HG03575 (cell line): ENCODE data around the gene ZNF296.

Source experiments
- ATAC-seq: cut with Tn5 transposase; IDR thresholded peaks from one replicate; pipeline ENCODE4 v1.9.1; 2021; ENCODE audit not compliant: unreplicated experiment, insufficient number of reproducible peaks, low FRiP score; ENCODE audit errors: extremely low read depth

Gene ZNF296

DNA sequence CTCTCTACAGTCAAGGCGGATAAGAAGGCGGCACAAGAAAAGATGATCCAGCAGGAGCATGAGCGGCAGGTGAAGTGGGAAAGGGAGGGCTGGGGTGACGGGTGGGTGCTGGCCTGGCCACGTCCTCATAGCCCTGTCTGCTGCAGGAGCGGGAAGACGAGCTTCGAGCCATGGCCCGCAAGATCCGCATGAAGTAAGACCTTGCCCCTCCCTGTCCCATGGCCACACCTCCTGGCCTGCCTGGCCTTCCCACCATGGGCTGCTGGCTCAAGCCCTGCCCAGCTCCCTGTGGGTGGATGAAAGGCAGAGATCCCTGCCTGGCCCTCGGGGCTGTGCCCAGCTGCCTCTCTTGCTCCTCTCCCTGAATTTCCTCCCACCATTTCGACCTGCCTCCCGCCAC, 7.2 kb downstream of the ZNF296 start:
- no peak for ATAC-seq

DNA sequence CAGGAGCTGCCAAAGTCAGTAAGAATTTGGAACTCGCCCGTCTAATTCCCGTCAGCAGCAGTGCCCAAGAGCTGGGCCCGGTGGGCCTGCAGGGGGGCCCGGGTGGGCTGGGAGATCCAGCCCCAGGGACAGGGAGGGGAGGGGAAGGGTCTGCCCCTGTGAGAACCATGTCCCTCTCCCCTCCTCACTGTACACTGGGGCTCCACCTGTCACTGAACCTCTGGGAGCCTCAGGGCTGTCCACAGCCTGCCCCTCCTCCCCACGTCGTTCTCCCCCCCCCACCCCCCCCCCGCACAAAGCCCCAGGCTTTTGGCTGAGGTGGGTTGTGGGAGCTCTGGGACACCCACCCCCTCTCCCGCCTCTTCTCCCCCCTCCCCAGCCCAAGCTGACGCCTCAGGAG, 8.2 kb downstream of the ZNF296 start:
- ATAC-seq = no peak

DNA sequence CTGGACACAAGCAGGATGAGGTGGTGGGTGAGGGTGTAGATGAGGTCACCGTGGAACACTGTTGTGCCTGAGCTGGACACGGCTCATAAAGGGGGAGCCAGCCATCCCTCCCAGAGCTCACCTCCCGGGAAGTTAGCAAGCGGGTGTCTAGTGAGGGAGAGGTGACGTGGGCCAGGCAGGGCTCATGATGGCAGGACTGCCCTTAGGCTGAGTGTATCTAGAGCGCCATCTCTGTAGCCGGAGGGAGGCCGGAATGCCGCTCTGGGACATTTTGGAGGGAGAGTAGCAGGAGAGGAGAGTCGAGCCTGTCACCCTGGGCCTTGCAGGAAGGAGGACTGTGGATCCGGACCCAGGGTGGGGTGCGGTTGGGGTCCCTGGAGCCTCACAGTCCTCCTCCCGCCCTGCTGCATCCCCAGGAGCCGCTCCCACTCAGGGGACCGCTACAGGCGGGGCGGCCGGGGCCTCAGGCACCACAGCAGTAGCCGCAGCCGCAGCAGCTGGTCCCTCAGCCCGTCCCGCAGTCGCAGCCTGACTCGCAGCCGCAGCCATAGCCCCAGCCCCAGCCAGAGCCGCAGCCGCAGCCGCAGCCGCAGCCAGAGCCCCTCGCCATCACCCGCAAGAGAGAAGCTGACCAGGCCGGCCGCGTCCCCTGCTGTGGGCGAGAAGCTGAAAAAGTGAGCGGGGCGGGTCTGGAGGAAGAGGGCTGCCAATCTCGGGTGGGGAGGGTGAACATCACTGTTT, 9.2 kb downstream of the ZNF296 start:
- ATAC-seq = no peak

DNA sequence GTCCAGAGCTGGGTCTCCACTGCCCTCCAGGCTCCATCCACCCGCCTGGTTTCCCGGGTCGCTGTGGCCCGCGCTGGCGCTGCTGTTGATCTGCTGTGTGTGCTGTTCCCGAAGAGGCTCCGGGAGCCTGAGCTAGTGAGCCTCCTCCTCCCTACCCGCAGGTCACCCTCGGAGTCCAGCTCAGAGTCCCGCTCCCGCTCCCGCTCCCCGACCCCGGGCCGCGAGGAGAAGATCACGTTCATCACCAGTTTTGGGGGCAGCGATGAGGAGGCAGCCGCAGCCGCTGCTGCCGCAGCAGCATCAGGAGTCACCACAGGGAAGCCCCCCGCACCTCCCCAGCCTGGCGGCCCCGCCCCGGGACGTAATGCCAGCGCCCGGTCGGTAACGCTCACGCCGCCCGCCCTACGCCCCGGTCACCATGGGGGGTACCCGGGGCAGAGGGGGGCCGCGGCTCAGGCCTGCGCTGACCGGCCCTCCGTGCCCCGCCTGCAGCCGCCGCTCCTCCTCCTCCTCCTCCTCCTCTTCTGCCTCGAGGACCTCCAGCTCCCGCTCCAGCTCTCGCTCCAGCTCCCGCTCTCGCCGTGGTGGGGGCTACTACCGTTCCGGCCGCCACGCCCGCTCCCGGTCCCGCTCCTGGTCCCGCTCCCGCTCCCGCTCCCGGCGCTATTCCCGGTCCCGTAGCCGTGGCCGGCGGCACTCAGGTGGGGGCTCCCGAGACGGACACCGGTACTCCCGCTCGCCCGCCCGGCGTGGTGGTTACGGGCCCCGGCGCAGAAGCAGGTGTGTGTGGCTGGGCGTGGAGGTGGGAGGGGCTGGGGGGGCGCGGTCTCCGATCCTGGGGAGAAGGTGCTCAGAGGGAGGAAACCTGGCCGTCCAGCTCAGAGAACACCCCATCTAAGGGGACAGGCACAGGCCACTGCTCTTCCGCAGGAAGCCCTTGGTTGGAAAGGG, 12.2 kb downstream of the ZNF296 start:
- ATAC-seq = no peak

DNA sequence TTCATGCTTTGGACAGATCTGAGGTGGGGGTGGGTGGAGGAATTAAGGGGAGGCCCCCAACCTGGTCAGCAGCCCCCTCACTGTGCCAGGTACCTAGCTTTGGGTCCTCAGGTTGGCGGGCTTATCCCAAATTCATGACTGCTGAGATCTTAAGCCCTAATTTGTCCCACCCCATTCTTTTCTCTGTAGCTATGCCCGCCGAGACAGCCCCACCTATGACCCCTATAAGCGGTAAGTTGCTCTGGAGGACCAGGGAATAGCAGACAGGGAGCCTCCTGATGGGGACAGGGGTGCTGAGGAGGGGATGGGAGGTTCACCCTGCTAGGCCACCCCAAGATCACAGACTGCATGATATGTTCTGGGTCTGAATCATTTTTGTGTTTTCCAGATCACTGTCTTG, 14.3 kb downstream of the ZNF296 start:
- no peak for ATAC-seq

DNA sequence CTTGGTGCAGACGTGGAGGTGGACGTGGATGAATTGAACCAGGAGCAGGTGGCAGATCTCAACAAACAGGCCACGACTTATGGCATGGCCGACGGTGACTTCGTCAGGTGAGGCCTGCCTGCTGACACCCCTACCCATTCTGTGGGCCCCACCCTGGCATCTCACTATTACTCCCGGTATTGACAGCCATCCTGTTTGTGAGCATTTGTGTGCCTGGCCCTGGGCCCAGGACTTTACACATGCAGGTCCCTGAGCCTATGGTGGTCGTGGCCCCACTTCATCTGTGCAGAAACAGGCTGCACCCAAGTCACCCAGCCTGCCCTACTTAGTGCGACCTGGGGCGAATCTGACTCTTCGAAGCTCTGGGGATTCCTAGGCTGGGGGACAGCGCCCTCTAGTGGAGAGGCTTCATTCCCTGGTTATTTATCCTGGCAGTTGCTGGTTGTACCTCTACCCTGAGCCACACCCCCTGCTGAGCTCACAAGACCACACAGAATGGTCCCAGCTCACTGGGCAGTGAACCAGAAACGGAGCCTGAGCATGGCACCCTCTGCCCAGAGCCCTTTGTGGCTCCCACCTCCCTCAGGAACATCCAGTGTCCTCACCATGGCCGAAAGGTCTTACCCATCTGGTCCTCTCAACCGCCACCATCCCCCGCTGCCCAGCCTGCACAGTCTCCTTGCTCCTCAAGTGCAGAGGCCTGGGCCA, 16.9 kb downstream of the ZNF296 start:
- ATAC-seq = no peak

DNA sequence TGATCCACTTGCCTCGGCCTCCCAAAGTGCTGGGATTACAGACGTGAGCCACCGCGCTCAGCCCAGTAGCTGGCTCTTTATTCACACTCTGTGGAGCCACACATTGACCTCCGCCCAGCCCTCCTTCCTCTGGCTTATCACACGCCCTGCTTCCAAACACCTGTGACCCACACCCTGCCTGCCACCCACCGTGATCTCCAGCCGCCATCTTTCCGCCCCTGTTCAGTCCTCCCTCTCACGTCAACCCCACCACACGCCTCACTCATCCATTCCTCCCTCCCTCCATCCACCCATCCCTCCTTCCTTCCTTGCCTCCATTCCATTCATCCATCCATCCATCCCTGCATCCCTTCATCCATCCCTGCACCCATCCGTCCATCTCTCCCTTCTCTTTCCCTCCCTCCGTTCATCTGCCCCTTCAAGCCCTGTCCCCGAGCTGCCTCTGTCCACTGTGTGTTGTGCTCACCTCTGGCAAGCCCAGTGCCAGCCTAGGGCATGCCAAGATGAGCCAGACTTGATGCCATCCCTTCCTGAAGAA, 17.6 kb downstream of the ZNF296 start:
- no peak for ATAC-seq

DNA sequence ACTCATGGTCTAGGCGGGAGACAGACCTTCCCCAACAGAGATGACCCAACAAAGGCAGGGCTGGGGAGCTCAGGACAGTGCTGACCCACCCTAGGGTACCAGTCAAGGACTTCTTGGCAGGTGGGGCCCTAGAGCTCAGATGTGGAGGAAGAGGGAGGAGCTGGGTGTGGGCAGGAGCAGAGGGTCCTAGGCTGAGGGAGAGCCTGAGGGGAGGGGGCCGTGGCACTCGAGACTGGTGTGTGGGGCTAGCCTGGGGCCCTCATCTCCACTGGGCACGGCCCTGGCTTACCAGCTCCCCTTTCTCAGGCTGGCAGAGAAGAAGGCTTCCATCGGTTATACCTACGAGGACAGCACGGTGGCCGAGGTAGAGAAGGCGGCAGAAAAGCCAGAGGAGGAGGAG, 18.8 kb downstream of the ZNF296 start:
- no peak for ATAC-seq

DNA sequence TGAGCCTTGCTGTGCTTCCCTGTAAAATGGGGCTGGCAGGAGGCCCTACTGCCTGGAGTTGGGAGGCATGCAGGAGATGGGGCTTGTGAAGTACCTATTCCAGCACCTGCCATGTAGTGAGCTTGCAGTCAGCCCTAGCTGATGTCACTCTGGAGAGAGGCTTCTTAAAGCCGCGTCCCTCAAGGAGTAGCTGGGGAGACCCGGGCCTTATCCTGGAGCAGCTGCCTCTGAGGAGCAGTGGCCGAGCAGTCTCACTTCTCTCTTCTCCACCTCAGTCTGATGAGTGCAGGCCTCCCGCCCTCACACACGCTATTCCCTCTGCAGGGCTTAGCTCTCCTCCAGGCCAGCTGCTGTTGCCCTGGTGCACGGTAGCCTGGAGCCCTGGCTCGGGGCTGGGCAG, 19.4 kb downstream of the ZNF296 start:
- no peak for ATAC-seq

DNA sequence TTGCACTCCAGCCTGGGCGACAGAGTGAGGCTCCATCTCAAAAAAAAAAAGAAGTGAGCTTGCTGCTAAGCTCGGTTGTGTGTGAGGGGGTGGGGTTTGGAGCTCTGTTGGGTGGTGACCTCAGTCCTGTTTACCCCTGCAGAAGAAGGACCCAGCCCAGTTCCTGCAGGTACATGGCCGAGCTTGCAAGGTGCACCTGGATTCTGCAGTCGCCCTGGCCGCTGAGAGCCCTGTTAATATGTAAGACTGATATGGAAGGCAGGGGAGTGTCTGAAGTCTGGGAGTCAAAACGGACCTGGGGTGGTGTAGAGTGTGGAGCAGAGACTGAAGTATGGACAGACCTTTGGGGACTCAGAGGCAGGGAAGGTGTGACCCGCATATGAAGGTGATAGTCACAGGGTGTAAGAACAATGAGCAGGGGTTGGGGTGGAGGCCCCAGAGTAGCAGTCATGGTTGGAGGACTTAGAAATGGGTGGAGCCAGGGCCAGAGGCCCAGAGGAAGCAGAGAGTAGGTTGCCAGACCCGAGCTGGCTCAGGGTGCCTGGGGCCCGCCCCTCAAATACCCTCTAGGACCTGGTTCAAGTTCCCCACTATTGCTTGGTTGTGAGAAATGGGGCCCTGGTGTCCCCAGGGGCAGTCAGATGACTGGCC, 24.2 kb downstream of the ZNF296 start:
- ATAC-seq = no peak

DNA sequence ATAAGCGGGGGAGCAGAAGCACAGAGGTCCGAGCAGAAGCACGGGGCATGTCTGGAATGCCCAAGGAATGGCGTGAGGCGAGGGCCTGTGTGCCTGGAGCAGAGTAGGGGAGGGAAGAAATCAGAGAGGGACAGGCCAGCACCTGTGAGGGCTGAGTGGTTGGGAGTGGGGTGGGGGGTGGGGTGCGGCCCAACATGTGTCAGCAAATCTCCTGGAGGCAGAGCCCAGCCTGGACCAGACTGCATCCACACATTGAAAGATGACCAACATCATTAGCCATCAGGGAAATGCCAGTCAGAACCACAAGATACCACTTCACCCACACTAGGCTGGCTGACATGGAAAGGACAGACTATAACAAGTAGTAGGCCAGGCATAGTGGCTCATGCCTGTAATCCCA, 26.2 kb downstream of the ZNF296 start:
- ATAC-seq = no peak

DNA sequence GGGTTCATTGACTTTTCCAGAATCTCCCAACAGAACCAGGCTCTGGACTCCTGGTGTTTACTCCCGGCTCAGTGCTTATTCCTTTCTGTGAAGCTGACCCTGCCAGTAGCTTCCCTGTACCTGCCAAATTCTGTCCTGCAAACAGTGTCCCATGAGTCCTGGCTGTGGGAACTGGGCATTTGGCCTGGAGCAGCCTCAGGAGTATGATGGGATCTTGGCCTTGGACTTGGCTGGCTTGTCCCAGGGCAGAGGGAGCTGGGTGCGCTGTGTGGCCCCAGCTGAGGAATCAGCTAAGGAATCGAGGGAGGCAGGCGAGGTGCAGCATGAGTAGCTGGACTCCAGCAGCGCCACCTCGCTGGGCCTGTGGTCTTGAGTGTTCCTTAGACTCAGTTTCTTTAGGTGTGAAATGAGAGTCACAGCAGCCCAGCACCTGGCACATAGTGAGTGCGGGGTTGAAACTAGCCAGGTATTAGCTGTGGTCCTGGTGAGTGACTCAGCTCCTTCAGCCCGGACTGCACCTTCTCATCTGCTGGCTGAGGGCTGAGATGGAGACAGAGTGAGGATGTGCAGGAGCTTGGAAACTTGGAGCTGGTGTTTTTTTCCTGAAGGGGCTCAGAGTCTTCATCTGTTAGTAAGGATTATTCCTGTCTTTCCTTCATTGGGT, 27.1 kb downstream of the ZNF296 start:
- no peak for ATAC-seq

DNA sequence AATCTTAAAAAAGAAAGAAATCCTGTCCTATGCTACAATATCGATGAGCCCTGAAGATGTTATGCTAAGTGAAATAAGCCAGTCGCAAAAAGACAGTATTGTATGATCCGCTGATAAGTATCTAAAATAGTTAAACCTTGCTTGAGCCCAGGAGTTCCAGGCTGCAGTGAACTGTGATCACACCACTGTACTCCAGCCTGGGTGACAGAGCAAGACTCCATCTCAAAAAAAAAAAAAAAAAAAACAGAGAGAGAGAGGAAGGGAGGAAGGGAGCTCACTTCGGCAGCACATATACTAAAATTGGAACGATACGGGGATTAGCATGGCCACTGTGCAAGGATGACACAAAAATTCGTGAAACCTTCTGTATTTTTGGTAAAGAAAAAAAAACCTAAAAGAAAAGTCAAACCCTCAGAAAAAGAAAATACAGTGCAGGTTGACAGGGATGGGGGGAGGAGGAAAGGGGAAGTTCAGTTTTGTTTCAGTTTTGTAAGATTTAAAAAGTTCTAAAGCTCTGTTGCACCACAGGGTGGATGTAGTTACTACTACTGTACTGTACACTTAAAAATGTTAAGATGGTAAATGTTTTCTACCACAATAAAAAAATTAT, 29.0 kb downstream of the ZNF296 start:
- ATAC-seq = no peak

DNA sequence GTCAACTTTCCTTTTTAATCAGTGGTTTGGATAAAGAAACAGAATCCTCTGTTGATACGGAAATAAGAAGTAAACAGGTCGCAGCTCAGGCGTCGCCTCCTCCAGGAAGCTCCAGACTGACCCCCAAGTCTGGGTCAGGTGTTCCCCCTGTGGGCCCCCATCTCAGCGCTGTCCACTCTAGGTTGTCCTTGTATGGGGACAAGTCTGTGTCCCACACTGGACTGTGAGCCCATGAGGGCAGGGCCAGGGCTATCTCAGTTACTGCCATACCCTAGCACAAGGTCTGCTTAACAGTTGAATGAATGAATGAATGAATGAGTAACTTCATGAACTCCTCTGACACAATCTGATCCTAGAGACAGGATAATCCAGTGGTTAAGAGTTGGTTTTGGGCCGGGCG, 29.9 kb downstream of the ZNF296 start:
- ATAC-seq = no peak

DNA sequence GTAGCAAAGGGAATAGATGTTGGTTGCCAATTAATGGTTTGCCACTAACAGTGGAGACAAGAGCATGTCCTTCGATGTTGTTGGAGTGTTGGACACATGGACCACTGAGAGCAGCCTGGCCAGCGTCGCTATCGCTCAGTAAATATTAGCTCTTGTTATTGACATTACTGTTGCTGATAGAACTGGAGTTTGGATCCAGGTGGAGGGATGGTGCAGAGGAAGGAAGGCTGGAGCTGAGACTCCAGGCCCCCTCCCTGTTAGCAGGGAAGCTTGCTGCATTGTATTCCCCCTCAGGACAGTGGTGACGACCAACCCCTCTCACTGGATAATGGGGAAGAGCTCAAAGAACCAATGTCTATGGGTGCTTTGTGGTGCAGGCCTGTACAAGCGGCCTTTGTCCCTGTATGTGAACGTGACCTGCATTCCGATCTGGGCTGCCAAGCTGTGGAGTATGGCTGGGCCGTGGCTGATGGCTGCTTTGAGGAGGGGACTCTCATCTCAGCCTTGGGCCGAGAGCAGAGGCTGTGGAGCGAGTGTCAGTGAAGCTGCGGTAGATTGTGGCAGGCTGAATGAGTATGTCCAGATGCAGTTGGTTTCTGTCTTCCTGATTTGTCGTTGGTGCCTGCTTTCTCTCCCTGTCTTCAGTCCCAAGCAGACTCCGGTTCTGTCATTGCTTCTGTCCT, 30.5 kb downstream of the ZNF296 start:
- ATAC-seq = no peak

DNA sequence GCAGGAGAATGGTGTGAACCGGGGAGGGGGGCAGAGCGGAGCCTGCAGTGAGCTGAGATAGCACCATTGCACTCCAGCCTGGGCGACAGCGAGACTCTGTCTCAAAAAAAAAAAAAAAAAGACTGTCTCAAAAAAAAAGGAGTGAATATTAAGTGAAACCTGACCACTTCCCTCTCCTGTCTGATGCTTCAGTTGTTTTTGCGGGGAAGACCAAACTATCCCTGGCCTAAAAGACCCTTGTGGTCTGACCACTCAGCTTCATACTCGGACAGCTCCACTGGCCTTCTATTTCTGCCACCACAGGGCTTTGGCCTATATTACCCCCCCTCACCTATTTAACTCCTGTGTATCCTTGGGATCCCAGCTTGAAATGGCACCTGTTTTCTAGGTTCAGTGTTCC, 35.2 kb downstream of the ZNF296 start:
- ATAC-seq = no peak

DNA sequence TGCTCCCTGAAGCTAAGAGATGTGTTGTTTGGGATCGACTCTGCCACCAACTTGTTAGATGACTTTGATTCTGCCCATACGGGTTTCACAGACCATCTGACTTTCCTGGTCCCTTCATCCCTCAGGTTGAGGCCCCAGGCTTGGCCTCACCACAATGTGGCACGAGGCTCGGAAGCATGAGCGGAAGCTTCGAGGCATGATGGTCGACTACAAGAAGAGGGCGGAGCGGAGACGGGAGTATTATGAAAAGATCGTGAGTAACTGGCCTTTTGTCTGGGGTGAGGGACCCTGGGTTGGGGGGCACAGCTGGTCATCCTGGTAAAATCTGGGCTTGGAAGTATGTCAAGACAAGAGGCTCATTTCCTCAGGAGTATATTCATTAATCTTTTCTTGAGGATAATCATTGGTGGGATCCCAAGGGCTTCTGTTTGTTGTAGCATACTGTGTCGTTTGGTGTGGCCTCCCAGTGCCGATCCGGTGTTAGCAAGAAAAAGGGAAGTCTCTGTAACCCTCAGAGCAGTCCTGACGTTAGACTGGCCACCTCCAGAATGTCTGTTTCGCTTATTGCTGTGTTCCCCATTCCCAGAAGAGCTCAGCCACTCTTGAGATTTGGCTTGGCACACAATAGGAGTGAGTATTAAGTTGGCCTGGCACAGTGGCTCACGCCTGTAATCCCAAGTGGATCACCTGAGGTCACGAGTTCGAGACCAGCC, 36.1 kb downstream of the ZNF296 start:
- no peak for ATAC-seq
